ENCODE measurements around the gene ENOX1. TPM values are rescaled to one million over a fixed set of nuclear protein-coding genes. Genes with fewer than 3 reads are reported as not detected.

Gene ENOX1
- total and polyA plus RNA-seq, 9 of the 15 experiments (the other 6 are each of a cell fraction or from before 2014, with no cell fraction given), result not detected

GRCh38 chr13:43664700-43665191 is 122.0 kb downstream of the ENOX1 start:
- no peaks in the 10 kb centered on the region for H4K20me1 ChIP-seq (replicated peaks; ENCODE audit: control insufficient read depth, insufficient read depth, low read length)
- ChIA-PET POLR2A (no interaction called here), CTCF (ENCODE audit: low intra/inter-chr PET ratio) (no interaction called here)
- no peak for TF ChIP-seq DEAF1 (CRISPR knock-in tag; IDR thresholded peaks at IDR 0.05)
- TF ChIP-seq RBM34 (IDR thresholded peaks at IDR 0.05; ENCODE audit: borderline replicate concordance, insufficient read depth, low read length), result no peak
- TF ChIP-seq RBFOX2 (IDR thresholded peaks at IDR 0.05; ENCODE audit: low read depth, low read length), result no peak
- TF ChIP-seq ZBTB1 (CRISPR knock-in tag; IDR thresholded peaks at IDR 0.05; ENCODE audit: borderline replicate concordance, low read depth), result no peak
- no peak for TF ChIP-seq ATF3 (IDR thresholded peaks at IDR 0.05)
- TF ChIP-seq ATF3 (CRISPR knock-in tag; conservative IDR thresholded peaks at IDR 0.05), result no peak
- TF ChIP-seq GTF2B (IDR thresholded peaks at IDR 0.05; ENCODE audit: extremely low read depth, insufficient read length), result no peak
- no peak for TF ChIP-seq E4F1 (CRISPR knock-in tag; IDR thresholded peaks at IDR 0.05; ENCODE audit: borderline replicate concordance)
- TF ChIP-seq MXD1 (CRISPR knock-in tag; IDR thresholded peaks at IDR 0.05; ENCODE audit: borderline replicate concordance, poor library complexity, severe bottlenecking), result no peak
- TF ChIP-seq ZFP91 (CRISPR knock-in tag; IDR thresholded peaks at IDR 0.05), result no peak
- no peak for TF ChIP-seq HDGF (IDR thresholded peaks at IDR 0.05)
- intact Hi-C loops (cut with micrococcal nuclease) (no loop called here), in situ Hi-C loops (cut with MboI) (no loop called here)
- ATAC-seq, result no peak
- no peaks in the 10 kb centered on the region for H3K27me3 ChIP-seq (ENCODE audit: control insufficient read depth in 2 of 2, insufficient read depth in 2 of 2, low read length in 2 of 2)
- H3K4me1 ChIP-seq (replicated peaks in 1 of 2; ENCODE audit: control insufficient read depth in 2 of 2, insufficient read depth in 2 of 2, low read length in 2 of 2), result no peaks in the 10 kb centered on the region
- H3K36me3 ChIP-seq (ENCODE audit: control insufficient read depth, insufficient read depth, low read length), result no peaks in the 10 kb centered on the region
- H3K4me2 ChIP-seq (ENCODE audit: insufficient read depth, low read length), result no peak overlapping the region
- H3K9me3 ChIP-seq (replicated peaks; ENCODE audit: control insufficient read depth, insufficient read depth, low read depth, low read length), result no peaks in the 10 kb centered on the region
- no peak for DNase-seq (ENCODE audit: extremely low read depth in 1 of 4, low spot score in 3 of 4)
- no peak overlapping the region for H3K27ac ChIP-seq (ENCODE audit: extremely low read depth, low read depth, low read length)
- no TSS peak for BruUV-seq (replicated peaks)
- H2AFZ ChIP-seq (ENCODE audit: low read depth, low read length), result no peak overlapping the region
- H3K9ac ChIP-seq (ENCODE audit: insufficient read depth in 1 of 2, low read depth in 2 of 2, low read length in 2 of 2), result no peak overlapping the region
- FAIRE-seq, result no peak
- H3K4me3 ChIP-seq, result no peak overlapping the region
- H3K9me1 ChIP-seq (ENCODE audit: control insufficient read depth, insufficient read depth, low read length), result no peaks in the 10 kb centered on the region
- H3K79me2 ChIP-seq (ENCODE audit: control insufficient read depth, insufficient read depth, low read length), result no peaks in the 10 kb centered on the region
- 6% methylated on average over 1 of the region's 1 CpG for WGBS (ENCODE audit: insufficient coverage, low coverage, missing lambda C conversion rate)
